Neuronal stem cell (in vitro differentiated cells): ENCODE measurements around the gene S100A4.
"Not testable (repeated sequence)": the region's sequence is repeated elsewhere in the genome, so short reads cannot be mapped to it uniquely, and the experiment has no call there.

ENCODE experiments used
- DNase-seq: peaks from one replicate; pipeline ENCODE4 v3.0.0-alpha.2; 2013; ENCODE audit warnings: low spot score
- H2AFZ ChIP-seq: one replicate; pipeline ENCODE4 v1.6.1; 2013; ENCODE audit warnings: mild to moderate bottlenecking, low read length, inconsistent platforms
- H2AK5ac ChIP-seq: 2 replicates; pipeline ENCODE4 v1.6.1; 2013; ENCODE audit warnings: low read depth, mild to moderate bottlenecking, inconsistent platforms, low read length, moderate library complexity, mixed read lengths
- H2BK120ac ChIP-seq: 2 replicates; pipeline ENCODE4 v1.6.1; 2013; ENCODE audit warnings: low read depth, mild to moderate bottlenecking, inconsistent platforms, low read length, moderate library complexity, mixed read lengths
- H2BK12ac ChIP-seq: one replicate; pipeline ENCODE4 v1.6.1; 2013; ENCODE audit warnings: low read length, inconsistent platforms
- H2BK15ac ChIP-seq: 2 replicates; pipeline ENCODE4 v1.6.1; 2013; ENCODE audit warnings: mild to moderate bottlenecking, low read length, inconsistent platforms, mixed read lengths
- H2BK5ac ChIP-seq: one replicate; pipeline ENCODE4 v1.6.1; 2013; ENCODE audit warnings: inconsistent platforms, mild to moderate bottlenecking, low read length, moderate library complexity
- H3K14ac ChIP-seq: one replicate; pipeline ENCODE4 v1.6.1; 2013; ENCODE audit warnings: low read length, inconsistent platforms
- H3K18ac ChIP-seq: 2 replicates; pipeline ENCODE4 v1.6.1; 2013; ENCODE audit warnings: low read length, inconsistent platforms
- H3K23ac ChIP-seq: 2 replicates; pipeline ENCODE4 v1.6.1; 2013; ENCODE audit warnings: low read depth, mild to moderate bottlenecking, mixed read lengths, low read length, inconsistent platforms; ENCODE audit not compliant: poor library complexity
- H3K27ac ChIP-seq: replicated peaks from 3 replicates; pipeline ENCODE4 v1.5.1; 2013; ENCODE audit warnings: low read length, inconsistent platforms
- H3K27me3 ChIP-seq, 3 experiments: 2 replicates each; pipeline ENCODE4 v1.6.1; 2013; ENCODE audit warnings: low read length in 3 of 3, mild to moderate bottlenecking in 2 of 3, inconsistent platforms in 1 of 3, low read depth in 1 of 3, mixed read lengths in 1 of 3, moderate library complexity in 1 of 3; ENCODE audit not compliant: control insufficient read depth in 3 of 3, insufficient read depth in 3 of 3
- H3K36me3 ChIP-seq, 2 donors: replicated peaks in 1 of 2; 2 replicates each; pipeline ENCODE4 v1.6.1; 2013; ENCODE audit warnings: low read length in 2 of 2; ENCODE audit not compliant: control insufficient read depth in 2 of 2, insufficient read depth in 2 of 2
- H3K4ac ChIP-seq: 2 replicates; pipeline ENCODE4 v1.6.1; 2013; ENCODE audit warnings: inconsistent platforms, mild to moderate bottlenecking, low read length, moderate library complexity
- H3K4me1 ChIP-seq, 2 donors: 1 replicate in 1 of 2; 2 replicates in 1 of 2; pipeline ENCODE4 v1.6.1; 2013; ENCODE audit warnings: low read length in 2 of 2, low read depth in 1 of 2; ENCODE audit not compliant: control insufficient read depth in 2 of 2, insufficient read depth in 1 of 2
- H3K4me2 ChIP-seq: one replicate; pipeline ENCODE4 v1.6.1; 2013; ENCODE audit warnings: mild to moderate bottlenecking, low read length, inconsistent platforms; ENCODE audit not compliant: insufficient read depth, poor library complexity, severe bottlenecking
- H3K4me3 ChIP-seq, 2 donors: 2 replicates each; pipeline ENCODE4 v1.5.1; 2013; ENCODE audit warnings: low read length in 2 of 2, mild to moderate bottlenecking in 2 of 2, inconsistent platforms in 1 of 2, moderate library complexity in 1 of 2
- H3K79me1 ChIP-seq: one replicate; pipeline ENCODE4 v1.6.1; 2013; ENCODE audit warnings: low read depth, mild to moderate bottlenecking, inconsistent platforms, low read length, moderate library complexity
- H3K9ac ChIP-seq: one replicate; pipeline ENCODE4 v1.6.1; 2013; ENCODE audit warnings: mild to moderate bottlenecking, low read depth, low read length, inconsistent platforms; ENCODE audit not compliant: poor library complexity
- H3K9me3 ChIP-seq, 2 donors: replicated peaks in 1 of 2; 2 replicates each; pipeline versions ENCODE3 to v1.6.1; 2013; ENCODE audit warnings: low read length in 2 of 2, mild to moderate bottlenecking in 2 of 2, inconsistent platforms in 1 of 2, low read depth in 1 of 2, mixed read lengths in 1 of 2, moderate library complexity in 1 of 2; ENCODE audit not compliant: control insufficient read depth in 2 of 2, insufficient read depth in 1 of 2
- H4K8ac ChIP-seq: one replicate; pipeline ENCODE4 v1.6.1; 2013; ENCODE audit warnings: low read depth, mild to moderate bottlenecking, inconsistent platforms, low read length, moderate library complexity
- H4K91ac ChIP-seq: one replicate; pipeline ENCODE4 v1.6.1; 2013; ENCODE audit warnings: low read length, low read depth, mild to moderate bottlenecking, inconsistent platforms; ENCODE audit not compliant: poor library complexity
- whole genome bisulfite sequencing, 2 donors: extraction: QIAGEN DNeasy Blood & Tissue Kit; methylation state at CpG; one replicate each; pipeline ENCODE4 v1.1.7; 2013; ENCODE audit warnings: missing lambda C conversion rate in 2 of 2, mixed read lengths in 1 of 2; ENCODE audit not compliant: insufficient read length in 2 of 2, insufficient replicate concordance in 1 of 2; ENCODE audit errors: extremely low coverage in 2 of 2; 5-methylcytosine and 5-hydroxymethylcytosine counted together

The S100A4 gene

DNA sequence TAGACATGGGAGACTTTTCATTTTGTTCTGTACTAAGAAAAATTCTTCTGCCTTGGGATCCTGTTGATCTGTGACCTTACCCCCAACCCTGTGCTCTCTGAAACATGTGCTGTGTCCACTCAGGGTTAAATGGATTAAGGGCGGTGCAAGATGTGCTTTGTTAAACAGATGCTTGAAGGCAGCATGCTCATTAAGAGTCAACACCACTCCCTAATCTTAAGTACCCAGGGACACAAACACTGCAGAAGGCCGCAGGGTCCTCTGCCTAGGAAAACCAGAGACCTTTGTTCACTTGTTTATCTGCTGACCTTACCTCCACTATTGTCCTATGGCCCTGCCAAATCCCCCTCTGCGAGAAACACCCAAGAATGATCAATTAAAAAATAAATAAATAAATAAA lies 37.9 kb upstream of the S100A4 start:
- H2AK5ac ChIP-seq, H3K27me3 ChIP-seq, H3K23ac ChIP-seq, H3K4ac ChIP-seq, H3K4me2 ChIP-seq, H3K14ac ChIP-seq, H3K36me3 ChIP-seq, H3K9ac ChIP-seq, H4K8ac ChIP-seq, H3K9me3 ChIP-seq, H3K79me1 ChIP-seq, H3K4me3 ChIP-seq, H2BK120ac ChIP-seq, DNase-seq, H2AFZ ChIP-seq, H4K91ac ChIP-seq, H2BK12ac ChIP-seq, H3K18ac ChIP-seq, H3K27ac ChIP-seq, H2BK5ac ChIP-seq, H2BK15ac ChIP-seq: not testable (repeated sequence)
- peaks cover 8 to 11% of the 10 kb centered on the region in 2 donors for H3K4me1 ChIP-seq
- WGBS, 2 donors, result no CpG with 5 or more reads among the region's 3 CpGs

DNA sequence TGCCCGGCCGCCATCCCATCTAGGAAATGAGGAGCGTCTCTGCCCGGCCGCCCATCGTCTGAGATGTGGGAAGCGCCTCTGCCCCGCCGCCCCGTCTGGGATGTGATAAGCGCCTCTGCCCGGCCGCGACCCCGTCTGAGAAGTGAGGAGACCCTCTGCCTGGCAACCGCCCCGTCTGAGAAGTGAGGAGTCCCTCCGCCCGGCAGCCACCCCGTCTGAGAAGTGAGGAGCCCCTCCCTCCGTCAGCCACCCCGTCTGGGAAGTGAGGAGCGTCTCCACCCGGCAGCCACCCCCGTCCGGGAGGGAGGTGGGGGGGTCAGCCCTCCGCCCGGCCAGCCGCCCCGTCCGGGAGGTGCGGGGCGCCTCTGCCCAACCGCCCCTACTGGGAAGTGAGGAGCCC lies 37.2 kb upstream of the S100A4 start:
- H3K18ac ChIP-seq, H3K9ac ChIP-seq, H3K27me3 ChIP-seq, H3K14ac ChIP-seq, H2BK120ac ChIP-seq, H2BK15ac ChIP-seq, H3K23ac ChIP-seq, H3K27ac ChIP-seq, DNase-seq, H3K79me1 ChIP-seq, H2BK12ac ChIP-seq, H2AFZ ChIP-seq, H2AK5ac ChIP-seq, H3K36me3 ChIP-seq, H3K4me2 ChIP-seq, H4K8ac ChIP-seq, H3K9me3 ChIP-seq, H2BK5ac ChIP-seq, H3K4ac ChIP-seq, H4K91ac ChIP-seq, H3K4me3 ChIP-seq: not testable (repeated sequence)
- H3K4me1 ChIP-seq, result peaks cover 10 to 17% of the 10 kb centered on the region in 2 donors
- no CpG with 5 or more reads among the region's 34 CpGs for WGBS, 2 donors

DNA sequence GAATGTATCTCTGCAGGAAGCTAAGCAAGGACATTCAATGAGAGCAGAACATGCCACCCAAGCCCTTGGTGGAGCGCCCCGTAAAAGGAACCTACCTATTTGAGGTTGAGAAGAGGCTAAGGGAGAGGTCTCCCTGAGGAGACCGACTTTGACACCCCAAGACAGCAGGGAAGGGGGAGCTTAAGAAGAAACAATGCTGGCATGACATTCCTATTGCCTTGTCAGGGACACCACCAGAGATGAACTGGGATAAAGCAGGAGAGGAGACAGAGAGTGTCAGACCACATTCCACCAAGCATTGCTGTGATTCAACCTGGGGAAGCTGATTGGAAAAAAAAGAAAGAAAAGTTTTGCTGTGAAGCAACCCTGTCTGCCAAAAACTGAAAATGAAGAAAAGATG lies 33.3 kb upstream of the S100A4 start:
- no peak overlapping the region for H3K18ac ChIP-seq
- no peak overlapping the region for H3K4ac ChIP-seq
- no peak overlapping the region for H2BK5ac ChIP-seq
- H3K9ac ChIP-seq, result no peak overlapping the region
- H3K4me1 ChIP-seq, result peaks cover 8 to 15% of the 10 kb centered on the region in 2 donors
- no peaks in the 10 kb centered on the region for H3K79me1 ChIP-seq
- H3K14ac ChIP-seq, result no peak overlapping the region
- H3K27ac ChIP-seq, result no peak overlapping the region
- H3K9me3 ChIP-seq, result no peaks in the 10 kb centered on the region
- no peak overlapping the region for H2AK5ac ChIP-seq
- no peak overlapping the region for H3K4me3 ChIP-seq
- H2AFZ ChIP-seq, result peak overlapping the region; percentile 51
- no peak for DNase-seq
- no peak overlapping the region for H4K91ac ChIP-seq
- no peak overlapping the region for H2BK15ac ChIP-seq
- H3K36me3 ChIP-seq, result no peaks in the 10 kb centered on the region
- no peak overlapping the region for H2BK120ac ChIP-seq
- H3K27me3 ChIP-seq, result no peaks in the 10 kb centered on the region
- H4K8ac ChIP-seq, result no peak overlapping the region
- H3K23ac ChIP-seq, result no peak overlapping the region
- H3K4me2 ChIP-seq, result no peak overlapping the region
- no CpG with 5 or more reads among the region's 3 CpGs for WGBS, 2 donors
- H2BK12ac ChIP-seq, result no peak overlapping the region

DNA sequence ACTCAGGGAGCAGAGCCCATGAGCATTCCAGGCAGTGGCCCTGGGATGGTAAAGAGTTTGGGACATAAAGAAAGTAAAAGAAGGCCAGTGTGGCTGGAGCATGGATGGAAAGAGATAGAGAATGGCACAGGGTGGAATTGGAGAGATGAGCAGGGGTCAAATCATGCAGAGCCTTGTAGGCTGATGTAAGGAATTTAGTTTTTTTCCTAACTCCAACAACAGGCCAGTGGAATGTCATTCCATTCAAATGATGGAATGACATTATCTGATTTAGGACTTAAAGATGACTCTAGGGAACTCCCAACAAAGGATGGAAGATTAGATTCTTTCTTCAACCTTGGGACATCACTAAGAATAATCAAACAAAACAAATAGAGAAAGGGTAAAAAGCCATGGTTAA lies 32.9 kb upstream of the S100A4 start:
- H3K4ac ChIP-seq, result no peak overlapping the region
- H3K9me3 ChIP-seq, result no peaks in the 10 kb centered on the region
- H2BK12ac ChIP-seq, result no peak overlapping the region
- H2AFZ ChIP-seq, result peak overlapping the region; percentile 51
- H4K8ac ChIP-seq, result no peak overlapping the region
- no peak overlapping the region for H4K91ac ChIP-seq
- H3K18ac ChIP-seq, result no peak overlapping the region
- H2AK5ac ChIP-seq, result no peak overlapping the region
- peaks cover 7 to 13% of the 10 kb centered on the region in 2 donors for H3K4me1 ChIP-seq
- no peak overlapping the region for H2BK120ac ChIP-seq
- H3K27me3 ChIP-seq, result no peaks in the 10 kb centered on the region
- no peak overlapping the region for H3K27ac ChIP-seq
- H3K36me3 ChIP-seq, result no peaks in the 10 kb centered on the region
- no peak overlapping the region for H3K14ac ChIP-seq
- no peak for DNase-seq
- no peak overlapping the region for H3K9ac ChIP-seq
- H2BK15ac ChIP-seq, result no peak overlapping the region
- no peaks in the 10 kb centered on the region for H3K79me1 ChIP-seq
- H3K4me2 ChIP-seq, result no peak overlapping the region
- H3K4me3 ChIP-seq, result no peak overlapping the region
- H3K23ac ChIP-seq, result no peak overlapping the region
- no peak overlapping the region for H2BK5ac ChIP-seq
